K562 (cell line): ENCODE measurements around the gene PHKB.

Experiments used
- ATF1 ChIP-seq, 2 experiments: fragments of 450-650 bp in 1 of 2; IDR thresholded peaks; 2 replicates each; pipeline ENCODE4 v1.6.1; 2016; ENCODE audit warnings: missing compliant biosample characterization in 1 of 2, missing genetic modification characterization in 1 of 2
- BRF2 ChIP-seq: IDR thresholded peaks from 3 replicates; pipeline ENCODE4 v1.6.1; 2011; ENCODE audit warnings: borderline replicate concordance, mild to moderate bottlenecking; ENCODE audit not compliant: insufficient read length, insufficient read depth
- CBX1 ChIP-seq: sonication (generic); IDR thresholded peaks from 2 replicates; pipeline ENCODE4 v1.6.1; 2016; ENCODE audit warnings: antibody characterized with exemption, low read depth, mild to moderate bottlenecking
- CCAR2 ChIP-seq: fragments of 200-400 bp; formaldehyde crosslinking; IDR thresholded peaks from 2 replicates; pipeline ENCODE4 v1.6.1; 2017; ENCODE audit warnings: mild to moderate bottlenecking, low read depth, low read length
- CTCF ChIP-seq, 3 experiments: IDR thresholded peaks in 2 of 3; conservative IDR thresholded peaks in 1 of 3; 2 replicates each; pipeline ENCODE4 v1.5.1; 2011 to 2012; ENCODE audit warnings: low read length in 3 of 3, mild to moderate bottlenecking in 3 of 3, control low read depth in 2 of 3, improper control_type of control experiment in 1 of 3, inconsistent platforms in 1 of 3, low read depth in 1 of 3, mixed read lengths in 1 of 3, moderate library complexity in 1 of 3; ENCODE audit not compliant: insufficient read depth in 2 of 3
- EZH2 ChIP-seq: IDR thresholded peaks from 2 replicates; pipeline ENCODE4 v1.6.1; 2012; ENCODE audit warnings: low read depth, mild to moderate bottlenecking, inconsistent platforms, low read length, borderline replicate concordance
- GABPB1 ChIP-seq: sonication (generic); formaldehyde crosslinking; IDR thresholded peaks from 2 replicates; pipeline ENCODE4 v1.8.0; 2022; ENCODE audit warnings: mild to moderate bottlenecking, missing genetic modification reagents
- NFIC ChIP-seq: fragments of 450-650 bp; IDR thresholded peaks from 2 replicates; pipeline ENCODE4 v1.6.1; 2017; ENCODE audit warnings: mild to moderate bottlenecking, inconsistent platforms
- NR2C2 ChIP-seq, 2 experiments: fragments of 200-800 bp in 1 of 2; sonication (Bioruptor generic) in 1 of 2; sonication (generic) in 1 of 2; formaldehyde crosslinking in 1 of 2; IDR thresholded peaks; 2 replicates each; pipeline versions ENCODE4 v1.6.1 to v1.8.0; 2016 to 2022; ENCODE audit warnings: mild to moderate bottlenecking in 1 of 2, missing compliant biosample characterization in 1 of 2, missing genetic modification characterization in 1 of 2, missing genetic modification reagents in 1 of 2
- POLR2A ChIP-seq: fragments of 450-650 bp; conservative IDR thresholded peaks from 2 replicates; pipeline ENCODE4 v1.6.1; 2016
- ZNF384 ChIP-seq: IDR thresholded peaks from 2 replicates; pipeline ENCODE4 v1.6.1; 2012; ENCODE audit warnings: low read depth, low read length, improper control_type of control experiment
- ZNF444 ChIP-seq: fragments of 250-450 bp; sonication (Bioruptor Pico); IDR thresholded peaks from 2 replicates; pipeline ENCODE4 v1.4.0; 2020; ENCODE audit warnings: mild to moderate bottlenecking, moderate library complexity

DNA sequence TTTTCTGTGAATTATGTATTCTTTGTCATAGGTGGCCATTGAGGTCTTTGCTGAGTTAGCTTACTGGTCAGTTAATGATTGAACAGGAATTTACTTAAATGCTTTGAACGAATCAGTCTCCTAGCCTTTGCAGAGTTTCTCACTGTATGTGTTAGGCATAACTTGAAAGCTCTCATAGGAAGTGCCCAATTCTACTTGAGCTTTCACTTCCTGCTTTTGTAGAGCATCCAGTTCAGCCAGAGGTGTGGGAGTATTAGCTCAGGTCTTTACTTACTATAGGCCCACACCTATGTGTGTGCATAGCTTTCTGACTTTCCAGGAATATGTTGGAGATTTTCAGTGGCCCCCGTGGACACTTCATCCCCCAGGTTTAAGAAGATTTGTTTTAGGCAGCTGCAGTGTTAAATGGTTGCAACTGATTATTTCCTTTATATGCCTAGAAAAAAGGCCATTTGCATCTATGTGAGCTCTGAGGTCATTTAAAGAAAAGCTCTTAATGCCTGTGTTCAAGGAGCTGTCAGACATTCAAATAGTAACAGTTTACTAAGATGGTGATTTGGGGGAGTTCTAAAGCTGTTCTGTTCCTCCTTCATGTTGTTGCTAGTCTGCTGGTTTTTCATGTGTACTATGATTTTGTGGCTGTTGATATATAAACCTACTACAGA lies 62.3 kb downstream of the PHKB start:
- TF ChIP-seq EZH2, result no peak
- no peak for TF ChIP-seq BRF2
- TF ChIP-seq ZNF444 (CRISPR knock-in tag), result no peak
- TF ChIP-seq CBX1, result no peak
- TF ChIP-seq NFIC, result no peak
- TF ChIP-seq ATF1 (CRISPR knock-in tag; IDR thresholded peaks at IDR 0.05), result no peak
- TF ChIP-seq ATF1 (tag; IDR thresholded peaks at IDR 0.05), result no peak
- TF ChIP-seq CTCF (IDR thresholded peaks at IDR 0.05 in 2 of 3, conservative IDR thresholded peaks at IDR 0.05 in 1 of 3; ENCODE audit: insufficient read depth in 2 of 3, low read depth in 1 of 3, low read length in 3 of 3), result no peak
- no peak for TF ChIP-seq POLR2A
- TF ChIP-seq ZNF384, result no peak
- TF ChIP-seq CCAR2, result no peak
- TF ChIP-seq NR2C2 (CRISPR knock-in tag; IDR thresholded peaks at IDR 0.05), result no peak
- no peak for TF ChIP-seq NR2C2 (tag; IDR thresholded peaks at IDR 0.05)
- TF ChIP-seq GABPB1 (CRISPR knock-in tag), result no peak
